ENCODE measurements around the gene IL25. TPM values are rescaled to one million over a fixed set of nuclear protein-coding genes. Genes with fewer than 3 reads are reported as not detected.

Gene IL25
- total RNA-seq, 1 experiment from 2014 or later = not detected

GRCh38 chr14:23353433-23353780 lies 19.2 kb upstream of the IL25 start:
- DNase-seq = no peak
- intact Hi-C loops (cut with micrococcal nuclease; ENCODE audit: unreplicated experiment) = loop anchor here (2.0 kb wide), 1 partner anchor 27 kb away; no protein-coding TSS in a partner anchor
- Histone ChIP-seq H3K4me1 (0 out of 2 replicates have a peak, but pooled peaks cover 3% of the 10 kb centered on the region), H3K9me3 (no peaks in the 10 kb centered on the region), H3K36me3 (ENCODE audit: control insufficient read depth, insufficient read depth, low read length) (no peaks in the 10 kb centered on the region), H3K27me3 (replicated peaks; ENCODE audit: control insufficient read depth, insufficient read depth, low read length) (no peaks in the 10 kb centered on the region), H3K4me3 (ENCODE audit: low read depth, low read length) (0 out of 2 replicates have a peak overlapping the region, but pooled peaks have one; percentile 53)
- ChIA-PET POLR2A (no interaction called here), CTCF (interaction anchor here (0.6 to 1.2 kb wide), 3 partner anchors 19 to 32 kb away, joined by 3 to 6 read pairs (median 3); partner anchors contain the start of gene PABPN1)
- Mint-ChIP-seq H3K36me3 (ENCODE audit: insufficient read depth, unreplicated experiment) (no peaks in the 10 kb centered on the region), H3K27me3 (ENCODE audit: insufficient read depth, unreplicated experiment) (peaks cover 17% of the 10 kb centered on the region), H3K4me1 (ENCODE audit: low read depth, unreplicated experiment) (peaks cover 6% of the 10 kb centered on the region), H3K4me3 (ENCODE audit: unreplicated experiment) (peak overlapping the region; percentile 71), H3K9me3 (ENCODE audit: unreplicated experiment) (no peaks in the 10 kb centered on the region), H3K27ac (ENCODE audit: unreplicated experiment) (no peak overlapping the region)
- TF ChIP-seq CTCF (IDR thresholded peaks at IDR 0.05; ENCODE audit: insufficient read depth in 1 of 2, low read depth in 1 of 2, low read length in 1 of 2, severe bottlenecking in 1 of 2, unreplicated experiment in 1 of 2) = no peak
- BruUV-seq (replicated peaks) = no TSS peak

- H3K27me3 Mint-ChIP-seq (ENCODE audit: insufficient read depth, unreplicated experiment) = peaks cover 17% of the 10 kb centered on the region
- intact Hi-C loops (cut with micrococcal nuclease; ENCODE audit: unreplicated experiment) = no loop called here
- ChIA-PET CTCF (no interaction called here), POLR2A (no interaction called here)
- no TSS peak for BruUV-seq (replicated peaks)
- H3K4me3 Mint-ChIP-seq (ENCODE audit: unreplicated experiment) = no peak overlapping the region
- no peaks in the 10 kb centered on the region for H3K9me3 Mint-ChIP-seq (ENCODE audit: unreplicated experiment)
- peaks cover 6% of the 10 kb centered on the region for H3K4me1 Mint-ChIP-seq (ENCODE audit: low read depth, unreplicated experiment)
- Histone ChIP-seq H3K4me1 (0 out of 2 replicates have a peak, but pooled peaks cover 3% of the 10 kb centered on the region), H3K27me3 (replicated peaks; ENCODE audit: control insufficient read depth, insufficient read depth, low read length) (no peaks in the 10 kb centered on the region), H3K4me3 (ENCODE audit: low read depth, low read length) (no peak overlapping the region), H3K9me3 (no peaks in the 10 kb centered on the region), H3K36me3 (ENCODE audit: control insufficient read depth, insufficient read depth, low read length) (no peaks in the 10 kb centered on the region)
- no peaks in the 10 kb centered on the region for H3K36me3 Mint-ChIP-seq (ENCODE audit: insufficient read depth, unreplicated experiment)
- no peak overlapping the region for H3K27ac Mint-ChIP-seq (ENCODE audit: unreplicated experiment)
- DNase-seq = no peak
- TF ChIP-seq CTCF (IDR thresholded peaks at IDR 0.05; ENCODE audit: insufficient read depth in 1 of 2, low read depth in 1 of 2, low read length in 1 of 2, severe bottlenecking in 1 of 2, unreplicated experiment in 1 of 2) = no peak
Observed at GRCh38 chr14:23354990-23355389, 17.6 kb upstream of the IL25 start.

- Mint-ChIP-seq H3K9me3 (ENCODE audit: unreplicated experiment) (no peaks in the 10 kb centered on the region), H3K4me1 (ENCODE audit: low read depth, unreplicated experiment) (peaks cover 6% of the 10 kb centered on the region), H3K27me3 (ENCODE audit: insufficient read depth, unreplicated experiment) (peaks cover 14% of the 10 kb centered on the region), H3K27ac (ENCODE audit: unreplicated experiment) (no peak overlapping the region), H3K4me3 (ENCODE audit: unreplicated experiment) (no peak overlapping the region), H3K36me3 (ENCODE audit: insufficient read depth, unreplicated experiment) (no peaks in the 10 kb centered on the region)
- no TSS peak for BruUV-seq (replicated peaks)
- DNase-seq = no peak
- intact Hi-C loops (cut with micrococcal nuclease; ENCODE audit: unreplicated experiment) = no loop called here
- Histone ChIP-seq H3K4me1 (0 out of 2 replicates have a peak, but pooled peaks cover 3% of the 10 kb centered on the region), H3K36me3 (ENCODE audit: control insufficient read depth, insufficient read depth, low read length) (no peaks in the 10 kb centered on the region), H3K4me3 (ENCODE audit: low read depth, low read length) (no peak overlapping the region), H3K9me3 (no peaks in the 10 kb centered on the region), H3K27me3 (replicated peaks; ENCODE audit: control insufficient read depth, insufficient read depth, low read length) (no peaks in the 10 kb centered on the region)
- no peak for TF ChIP-seq CTCF (IDR thresholded peaks at IDR 0.05; ENCODE audit: insufficient read depth in 1 of 2, low read depth in 1 of 2, low read length in 1 of 2, severe bottlenecking in 1 of 2, unreplicated experiment in 1 of 2)
- ChIA-PET POLR2A (no interaction called here), CTCF (no interaction called here)
Observed at GRCh38 chr14:23355871-23356435, 16.7 kb upstream of the IL25 start.

Measured in Caco-2 (cell line).